CD4-positive, alpha-beta T cell (primary cell): ENCODE data around the gene CDKAL1. TPM values are rescaled to one million over a fixed set of nuclear protein-coding genes. Genes with fewer than 3 reads are reported as not detected.
"Not testable (repeated sequence)": the region's sequence is repeated elsewhere in the genome, so short reads cannot be mapped to it uniquely, and the experiment has no call there.

Source experiments
- ATAC-seq: fragments of 200-7000 bp; cut with Tn5 transposase; one replicate; pipeline ENCODE4 v1.10.0; 2022; ENCODE audit warnings: mild to moderate bottlenecking; ENCODE audit not compliant: poor library complexity
- CTCF ChIA-PET: fragments of 350-600 bp; sonication (Branson Sonifier 250); formaldehyde crosslinking; loops from one replicate; lab custom pipeline; 2021; ENCODE audit warnings: antibody characterized with exemption, inconsistent platforms; lab: Charles Lee
- POLR2A ChIA-PET: fragments of 350-600 bp; sonication (Branson Sonifier 250); formaldehyde crosslinking; loops from one replicate; lab custom pipeline; 2021; ENCODE audit warnings: antibody characterized with exemption, inconsistent platforms; lab: Charles Lee
- DNase-seq, 14 experiments: peaks; one replicate each; pipeline ENCODE4 v3.0.0-alpha.2; 2013 to 2020; ENCODE audit warnings: mixed read lengths in 2 of 14
- H3K27ac ChIP-seq, 2 donors: one replicate each; pipeline versions ENCODE4 v1.5.1 to v1.7.0; 2013; ENCODE audit warnings: low read length in 2 of 2, low read depth in 1 of 2, mild to moderate bottlenecking in 1 of 2
- H3K27me3 ChIP-seq, 2 experiments: 1 replicate in 1 of 2; 2 replicates in 1 of 2; pipeline versions ENCODE4 v1.6.1 to v1.7.0; 2013; ENCODE audit warnings: low read length in 2 of 2, control low read depth in 1 of 2, mild to moderate bottlenecking in 1 of 2, moderate library complexity in 1 of 2; ENCODE audit not compliant: insufficient read depth in 2 of 2, control insufficient read depth in 1 of 2
- H3K36me3 ChIP-seq: one replicate; pipeline ENCODE4 v1.6.1; 2013; ENCODE audit warnings: low read length, control low read depth; ENCODE audit not compliant: insufficient read depth
- H3K4me1 ChIP-seq: one replicate; pipeline ENCODE4 v1.6.1; 2013; ENCODE audit warnings: low read length, control low read depth; ENCODE audit not compliant: insufficient read depth
- H3K4me3 ChIP-seq: one replicate; pipeline ENCODE4 v1.5.1; 2013; ENCODE audit warnings: mild to moderate bottlenecking, low read length, moderate library complexity
- H3K9me3 ChIP-seq, 2 experiments: 1 replicate in 1 of 2; 2 replicates in 1 of 2; pipeline versions ENCODE4 v1.6.1 to v1.7.0; 2013; ENCODE audit warnings: low read length in 2 of 2, mild to moderate bottlenecking in 2 of 2, control low read depth in 1 of 2, moderate library complexity in 1 of 2; ENCODE audit not compliant: control insufficient read depth in 1 of 2, insufficient read depth in 1 of 2
- H3K27ac Mint-ChIP-seq: one replicate; pipeline ENCODE4 v1.8.0; 2020; ENCODE audit warnings: mixed read lengths
- H3K27me3 Mint-ChIP-seq: one replicate; pipeline ENCODE4 v1.8.0; 2021; ENCODE audit warnings: mixed read lengths
- H3K36me3 Mint-ChIP-seq: one replicate; pipeline ENCODE4 v1.8.0; 2021; ENCODE audit warnings: low read depth, mixed read lengths
- H3K4me1 Mint-ChIP-seq: one replicate; pipeline ENCODE4 v1.8.0; 2021; ENCODE audit warnings: low read depth, mixed read lengths
- H3K4me3 Mint-ChIP-seq: one replicate; pipeline ENCODE4 v1.8.0; 2020; ENCODE audit warnings: mild to moderate bottlenecking, mixed read lengths
- H3K9me3 Mint-ChIP-seq: one replicate; pipeline ENCODE4 v1.8.0; 2020; ENCODE audit warnings: mixed read lengths
- intact Hi-C, 2 experiments: fragments of 100-400 bp; cut with DNase I in 1 of 2; cut with micrococcal nuclease in 1 of 2; formaldehyde crosslinking; loops; one replicate each; pipeline versions ENCODE4 v1.15.1 to v1.9.0; 2023 to 2025; cut with DNase I, micrococcal nuclease
- total RNA-seq, 174 experiments: library from RNA in 2 of 174; stranded (reverse) in 2 of 174; gene quantifications; one replicate each; pipeline ENCODE4 v1.2.3 and lab custom pipeline; 2021 to 2026
- TF ChIP-seq, protein P1 (sequence below): fragments of 200-600 bp; IDR thresholded peaks from one replicate; pipeline ENCODE4 v1.8.0; 2022; ENCODE audit warnings: antibody characterized with exemption, mild to moderate bottlenecking

The CDKAL1 gene
- total RNA-seq, 2 experiments from 2014 or later = 21.3 to 23.9 TPM

DNA sequence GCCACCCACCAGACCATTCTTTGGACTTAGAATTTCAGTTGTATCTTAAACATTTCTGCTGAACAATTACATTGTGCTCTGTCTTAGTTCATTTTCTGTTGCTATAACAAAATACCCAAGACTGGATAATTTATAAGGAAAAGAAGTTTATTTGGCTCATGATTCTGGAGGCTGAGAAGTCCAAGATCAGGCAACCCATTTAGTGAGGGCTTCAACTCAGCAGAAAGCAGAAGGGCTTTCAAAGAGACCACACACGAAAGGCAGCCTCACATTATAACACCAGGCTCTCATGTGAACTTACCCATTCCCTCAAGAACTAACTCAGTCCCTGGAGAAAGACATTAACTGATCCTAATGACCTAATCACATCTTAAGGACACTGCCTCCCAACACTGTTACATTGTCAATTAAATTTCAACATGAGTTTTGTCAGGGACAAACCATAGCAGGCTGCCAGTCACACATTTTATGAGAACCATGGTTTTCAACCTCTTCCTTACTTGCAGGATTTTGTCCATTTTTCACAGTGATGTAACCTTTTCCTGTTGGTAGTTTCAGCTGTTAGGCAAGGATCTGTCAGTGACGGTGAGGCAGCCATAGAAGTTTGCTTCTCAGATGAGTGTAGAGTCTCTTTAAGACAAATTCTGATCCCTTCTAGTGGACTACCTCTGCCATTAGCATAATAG, 659.7 kb downstream of the CDKAL1 start:
- no peak for ATAC-seq
- no peaks in the 10 kb centered on the region for H3K9me3 ChIP-seq
- H3K36me3 ChIP-seq = peaks cover 5% of the 10 kb centered on the region
- peaks cover 6% of the 10 kb centered on the region for H3K9me3 Mint-ChIP-seq
- CTCF ChIA-PET = no interaction called here
- TF ChIP-seq, protein P1, sequence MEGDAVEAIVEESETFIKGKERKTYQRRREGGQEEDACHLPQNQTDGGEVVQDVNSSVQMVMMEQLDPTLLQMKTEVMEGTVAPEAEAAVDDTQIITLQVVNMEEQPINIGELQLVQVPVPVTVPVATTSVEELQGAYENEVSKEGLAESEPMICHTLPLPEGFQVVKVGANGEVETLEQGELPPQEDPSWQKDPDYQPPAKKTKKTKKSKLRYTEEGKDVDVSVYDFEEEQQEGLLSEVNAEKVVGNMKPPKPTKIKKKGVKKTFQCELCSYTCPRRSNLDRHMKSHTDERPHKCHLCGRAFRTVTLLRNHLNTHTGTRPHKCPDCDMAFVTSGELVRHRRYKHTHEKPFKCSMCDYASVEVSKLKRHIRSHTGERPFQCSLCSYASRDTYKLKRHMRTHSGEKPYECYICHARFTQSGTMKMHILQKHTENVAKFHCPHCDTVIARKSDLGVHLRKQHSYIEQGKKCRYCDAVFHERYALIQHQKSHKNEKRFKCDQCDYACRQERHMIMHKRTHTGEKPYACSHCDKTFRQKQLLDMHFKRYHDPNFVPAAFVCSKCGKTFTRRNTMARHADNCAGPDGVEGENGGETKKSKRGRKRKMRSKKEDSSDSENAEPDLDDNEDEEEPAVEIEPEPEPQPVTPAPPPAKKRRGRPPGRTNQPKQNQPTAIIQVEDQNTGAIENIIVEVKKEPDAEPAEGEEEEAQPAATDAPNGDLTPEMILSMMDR = no peak
- H3K27me3 Mint-ChIP-seq = no peaks in the 10 kb centered on the region
- H3K36me3 Mint-ChIP-seq = peaks cover 48% of the 10 kb centered on the region
- POLR2A ChIA-PET = no interaction called here
- DNase-seq = no peak
- H3K4me3 ChIP-seq = no peak overlapping the region
- H3K27me3 ChIP-seq = no peaks in the 10 kb centered on the region
- H3K27ac Mint-ChIP-seq = no peak overlapping the region
- H3K4me3 Mint-ChIP-seq = no peak overlapping the region
- intact Hi-C loops = no loop called here
- H3K4me1 ChIP-seq = no peaks in the 10 kb centered on the region
- H3K27ac ChIP-seq = no peak overlapping the region
- H3K4me1 Mint-ChIP-seq = peaks cover 9% of the 10 kb centered on the region

DNA sequence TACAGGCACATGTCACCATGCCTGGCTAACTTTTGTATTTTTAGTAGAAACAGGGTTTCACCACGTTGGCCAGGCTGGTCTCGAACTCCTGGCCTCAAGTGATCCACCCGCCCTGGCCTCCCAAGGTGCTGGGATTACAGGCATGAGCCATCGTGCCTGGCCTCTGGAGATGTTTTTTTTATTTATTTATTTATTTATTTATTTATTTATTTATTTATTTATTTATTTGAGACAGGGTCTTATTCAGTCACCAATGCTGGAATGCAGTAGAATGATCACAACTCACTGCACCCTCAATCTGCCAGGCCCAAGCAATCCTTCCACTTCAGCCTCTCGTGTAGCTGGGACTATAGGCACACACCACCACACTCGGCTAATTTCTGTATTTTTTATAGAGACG, 661.0 kb downstream of the CDKAL1 start:
- H3K4me3 Mint-ChIP-seq = not testable (repeated sequence)

DNA sequence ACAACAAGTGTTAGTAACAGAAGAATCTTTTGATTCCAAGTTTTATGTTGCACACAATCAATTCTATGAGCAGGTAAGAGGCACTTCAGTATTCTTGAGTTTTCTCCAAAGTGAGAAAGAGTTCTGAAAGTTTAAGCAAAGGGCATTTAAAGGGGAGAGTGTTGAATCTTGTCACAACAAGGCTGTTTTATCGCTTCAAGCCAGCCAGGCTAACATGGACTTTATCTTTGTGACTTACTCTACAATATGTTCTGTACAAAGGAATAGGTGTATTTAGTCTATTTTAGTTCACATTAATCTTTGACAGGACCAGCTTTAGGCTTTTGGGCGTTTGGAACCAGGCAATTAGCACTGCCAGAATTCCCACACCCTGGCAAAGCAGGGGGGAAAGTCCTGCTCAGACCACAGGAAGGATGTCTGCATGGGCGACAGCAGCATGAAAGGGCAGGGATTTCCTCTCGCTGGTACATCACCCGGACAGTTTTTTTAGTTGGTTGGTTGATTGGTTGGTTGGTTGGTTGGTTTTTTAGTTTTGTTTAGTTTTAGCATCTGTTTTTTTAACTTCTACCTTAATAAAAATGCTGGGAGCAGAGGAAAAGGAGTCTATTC, 663.9 kb downstream of the CDKAL1 start:
- no peaks in the 10 kb centered on the region for H3K27me3 Mint-ChIP-seq
- Histone ChIP-seq H3K4me3 (no peak overlapping the region), H3K4me1 (no peaks in the 10 kb centered on the region), H3K27ac (no peak overlapping the region), H3K36me3 (peaks cover 22% of the 10 kb centered on the region), H3K27me3 (no peaks in the 10 kb centered on the region), H3K9me3 (peaks cover 0 to under 1% of the 10 kb centered on the region in 2 experiments)
- H3K36me3 Mint-ChIP-seq = peaks cover 72% of the 10 kb centered on the region
- TF ChIP-seq, protein P1 = no peak
- DNase-seq = no peak
- no peaks in the 10 kb centered on the region for H3K4me1 Mint-ChIP-seq
- H3K9me3 Mint-ChIP-seq = peaks cover 6% of the 10 kb centered on the region
- ChIA-PET POLR2A (no interaction called here), CTCF (no interaction called here)
- no peak for ATAC-seq
- H3K4me3 Mint-ChIP-seq = no peak overlapping the region
- no peak overlapping the region for H3K27ac Mint-ChIP-seq
- intact Hi-C loops = no loop called here

More for the DNA sequence above, 661.0 kb downstream of the CDKAL1 start:
- H3K27me3 ChIP-seq, H3K27me3 Mint-ChIP-seq, H3K27ac ChIP-seq, DNase-seq, H3K9me3 ChIP-seq, intact Hi-C loops, CTCF ChIA-PET, POLR2A ChIA-PET, H3K9me3 Mint-ChIP-seq, ATAC-seq, H3K4me1 Mint-ChIP-seq, H3K4me1 ChIP-seq, H3K27ac Mint-ChIP-seq, H3K4me3 ChIP-seq: not testable (repeated sequence)
- peaks cover 60% of the 10 kb centered on the region for H3K36me3 Mint-ChIP-seq
- H3K36me3 ChIP-seq = peaks cover 16% of the 10 kb centered on the region
